HG02970 (cell line): ENCODE results near the gene AZGP1.
"Not testable (repeated sequence)": the region's sequence is repeated elsewhere in the genome, so short reads cannot be mapped to it uniquely, and the experiment has no call there.

Source experiments
- ATAC-seq: cut with Tn5 transposase; IDR thresholded peaks from one replicate; pipeline ENCODE4 v1.9.1; 2021; ENCODE audit warnings: mild to moderate bottlenecking, moderate library complexity, moderate number of reproducible peaks; ENCODE audit not compliant: unreplicated experiment, low FRiP score

The AZGP1 gene

GRCh38 chr7:99954643-99955042 is 21.2 kb downstream of the AZGP1 start:
- ATAC-seq = not testable (repeated sequence)

- ATAC-seq = no peak
Observed at GRCh38 chr7:99953649-99954048, 22.2 kb downstream of the AZGP1 start.

GRCh38 chr7:99952649-99953048 is 23.2 kb downstream of the AZGP1 start:
- ATAC-seq = not testable (repeated sequence)

- not testable (repeated sequence) for ATAC-seq
Observed at GRCh38 chr7:99950819-99951218, 25.0 kb downstream of the AZGP1 start.

- ATAC-seq = no peak
Observed at GRCh38 chr7:99949645-99950228, 26.1 kb downstream of the AZGP1 start.

GRCh38 chr7:99947608-99948007 is 28.2 kb downstream of the AZGP1 start:
- no peak for ATAC-seq

GRCh38 chr7:99944497-99945070 is 31.2 kb downstream of the AZGP1 start:
- no peak for ATAC-seq

- ATAC-seq = no peak
Observed at GRCh38 chr7:99943641-99944496, 32.0 kb downstream of the AZGP1 start.

- no peak for ATAC-seq
Observed at GRCh38 chr7:99938296-99938695, 37.5 kb downstream of the AZGP1 start.

GRCh38 chr7:99935009-99935408 is 40.8 kb downstream of the AZGP1 start:
- not testable (repeated sequence) for ATAC-seq

- no peak for ATAC-seq
Observed at GRCh38 chr7:99930376-99930775, 45.5 kb downstream of the AZGP1 start.

GRCh38 chr7:99929730-99930053 is 46.1 kb downstream of the AZGP1 start:
- ATAC-seq = no peak

GRCh38 chr7:99928994-99929729 is 46.7 kb downstream of the AZGP1 start, which contains the start of gene GJC3:
Gene GJC3 (minus strand): TSS chr7:99929620. CDS start chr7:99929620, 0 bp downstream.
- no peak for ATAC-seq

GRCh38 chr7:99928188-99928587 is 47.6 kb downstream of the AZGP1 start:
- ATAC-seq = no peak

GRCh38 chr7:99927536-99927935 is 48.3 kb downstream of the AZGP1 start:
- no peak for ATAC-seq

- ATAC-seq = no peak
Observed at GRCh38 chr7:99926321-99926720, 49.5 kb downstream of the AZGP1 start.

GRCh38 chr7:99923200-99923599 is 52.6 kb downstream of the AZGP1 start:
- ATAC-seq = no peak

- ATAC-seq = no peak
Observed at GRCh38 chr7:99920149-99920548, 55.7 kb downstream of the AZGP1 start.

- ATAC-seq = no peak
Observed at GRCh38 chr7:99919814-99920112, 56.1 kb downstream of the AZGP1 start.

GRCh38 chr7:99918959-99919813 is 56.6 kb downstream of the AZGP1 start, which contains the start of gene TRIM4:
Gene TRIM4 (minus strand): TSS chr7:99919530. CDS start chr7:99919401, 129 bp downstream.
- ATAC-seq = peak; percentile 80
